ENCODE data around the gene NOX4. TPM values are rescaled to one million over a fixed set of nuclear protein-coding genes. Genes with fewer than 3 reads are reported as not detected.
A peak's percentile ranks its signal among the peaks of the same experiment; 100 is the strongest.
"Not testable (repeated sequence)": the region's sequence is repeated elsewhere in the genome, so short reads cannot be mapped to it uniquely, and the experiment has no call there.

NOX4 gene
- total and polyA plus RNA-seq, 2 experiments from 2014 or later, result 0.74 to 1.1 TPM

GRCh38 chr11:89436071-89436470, 55.1 kb downstream of the NOX4 start:
- DNase-seq (ENCODE audit: low read depth in 1 of 2, low spot score in 1 of 2), result peak; percentile 64 to 67
- no peak for TF ChIP-seq CTCF (IDR thresholded peaks at IDR 0.05; ENCODE audit: low read depth, low read length)
- no peak overlapping the region for H3K27ac ChIP-seq

GRCh38 chr11:89433278-89433677, 57.9 kb downstream of the NOX4 start:
- no peak for DNase-seq (ENCODE audit: low read depth in 1 of 2, low spot score in 1 of 2)
- no peak overlapping the region for H3K27ac ChIP-seq
- no peak overlapping the region for H3K4me3 ChIP-seq
- H3K9me3 ChIP-seq (ENCODE audit: low read depth), result no peaks in the 10 kb centered on the region
- no peaks in the 10 kb centered on the region for H3K27me3 ChIP-seq
- H3K4me1 ChIP-seq (ENCODE audit: low read depth), result peaks cover 8% of the 10 kb centered on the region
- TF ChIP-seq CTCF (IDR thresholded peaks at IDR 0.05; ENCODE audit: low read depth, low read length), result no peak
- no peaks in the 10 kb centered on the region for H3K36me3 ChIP-seq

More at GRCh38 chr11:89436071-89436470, 55.1 kb downstream of the NOX4 start:
- Histone ChIP-seq H3K36me3 (no peaks in the 10 kb centered on the region), H3K27me3 (no peaks in the 10 kb centered on the region), H3K9me3 (ENCODE audit: low read depth) (no peaks in the 10 kb centered on the region), H3K4me3 (no peak overlapping the region), H3K4me1 (ENCODE audit: low read depth) (peaks cover 8% of the 10 kb centered on the region)

- not testable (repeated sequence) for H3K9me3 ChIP-seq (ENCODE audit: low read depth); H3K36me3 ChIP-seq; H3K4me3 ChIP-seq; H3K27me3 ChIP-seq; H3K27ac ChIP-seq; H3K4me1 ChIP-seq (ENCODE audit: low read depth); DNase-seq (ENCODE audit: low read depth in 1 of 2, low spot score in 1 of 2)
These were observed 59.0 kb downstream of the NOX4 start for GRCh38 chr11:89432182-89432581.

GRCh38 chr11:89426501-89426900, 64.7 kb downstream of the NOX4 start:
- not testable (repeated sequence) for H3K4me3 ChIP-seq; H3K27ac ChIP-seq; H3K4me1 ChIP-seq (ENCODE audit: low read depth); H3K27me3 ChIP-seq; H3K9me3 ChIP-seq (ENCODE audit: low read depth); DNase-seq (ENCODE audit: low read depth in 1 of 2, low spot score in 1 of 2); H3K36me3 ChIP-seq

DNA sequence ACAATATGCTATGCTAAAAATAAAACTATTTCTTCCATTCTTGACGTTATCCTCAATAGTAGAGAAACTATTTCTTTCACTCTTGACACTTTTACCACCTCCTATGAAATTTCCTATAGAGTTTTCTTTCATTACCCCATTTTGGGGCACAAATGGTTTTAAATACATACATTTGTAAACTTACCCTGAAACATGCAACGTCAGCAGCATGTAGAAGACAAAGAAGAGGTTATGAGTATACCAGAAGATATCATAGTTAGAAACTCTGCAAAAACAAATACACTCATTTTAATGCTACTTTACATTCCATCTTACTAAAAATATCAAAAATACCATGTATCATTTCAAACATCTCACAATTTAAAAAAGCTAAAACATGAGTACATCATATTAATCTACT, 69.5 kb downstream of the NOX4 start:
- no peak overlapping the region for H3K27ac ChIP-seq
- TF ChIP-seq CTCF (IDR thresholded peaks at IDR 0.05; ENCODE audit: low read depth, low read length), result no peak
- H3K4me3 ChIP-seq, result no peak overlapping the region
- no peaks in the 10 kb centered on the region for H3K4me1 ChIP-seq (ENCODE audit: low read depth)
- no peaks in the 10 kb centered on the region for H3K36me3 ChIP-seq
- H3K9me3 ChIP-seq (ENCODE audit: low read depth), result no peaks in the 10 kb centered on the region
- DNase-seq (ENCODE audit: low read depth in 1 of 2, low spot score in 1 of 2), result no peak
- H3K27me3 ChIP-seq, result no peaks in the 10 kb centered on the region

DNA sequence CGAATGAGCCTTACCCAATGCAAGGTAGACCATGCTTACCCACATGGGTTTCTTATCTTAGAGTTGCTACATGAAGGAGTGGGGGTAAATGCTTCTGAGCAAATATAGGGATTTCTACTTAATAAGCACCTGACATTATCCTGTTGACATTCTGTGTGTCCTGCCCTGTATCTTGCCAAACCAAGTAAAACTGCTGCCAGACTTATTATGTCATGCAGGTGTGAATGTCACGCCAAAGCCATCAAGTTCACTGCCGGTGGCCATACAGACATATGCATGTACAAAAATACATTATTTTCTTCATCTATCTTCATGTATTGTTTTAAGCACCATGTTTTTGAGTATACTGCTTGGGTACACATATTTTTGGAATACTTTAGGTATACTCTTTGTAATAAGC, 70.2 kb downstream of the NOX4 start:
- no peak for DNase-seq (ENCODE audit: low read depth in 1 of 2, low spot score in 1 of 2)
- Histone ChIP-seq H3K4me1 (ENCODE audit: low read depth) (no peaks in the 10 kb centered on the region), H3K27ac (no peak overlapping the region), H3K36me3 (no peaks in the 10 kb centered on the region), H3K4me3 (no peak overlapping the region), H3K27me3 (no peaks in the 10 kb centered on the region), H3K9me3 (ENCODE audit: low read depth) (no peaks in the 10 kb centered on the region)
- no peak for TF ChIP-seq CTCF (IDR thresholded peaks at IDR 0.05; ENCODE audit: low read depth, low read length)

GRCh38 chr11:89416961-89417360, 74.2 kb downstream of the NOX4 start:
- TF ChIP-seq CTCF (IDR thresholded peaks at IDR 0.05; ENCODE audit: low read depth, low read length), result no peak
- H3K36me3 ChIP-seq, result no peaks in the 10 kb centered on the region
- H3K27me3 ChIP-seq, result no peaks in the 10 kb centered on the region
- no peaks in the 10 kb centered on the region for H3K4me1 ChIP-seq (ENCODE audit: low read depth)
- H3K4me3 ChIP-seq, result no peak overlapping the region
- DNase-seq (ENCODE audit: low read depth in 1 of 2, low spot score in 1 of 2), result no peak
- no peaks in the 10 kb centered on the region for H3K9me3 ChIP-seq (ENCODE audit: low read depth)
- H3K27ac ChIP-seq, result no peak overlapping the region

DNA sequence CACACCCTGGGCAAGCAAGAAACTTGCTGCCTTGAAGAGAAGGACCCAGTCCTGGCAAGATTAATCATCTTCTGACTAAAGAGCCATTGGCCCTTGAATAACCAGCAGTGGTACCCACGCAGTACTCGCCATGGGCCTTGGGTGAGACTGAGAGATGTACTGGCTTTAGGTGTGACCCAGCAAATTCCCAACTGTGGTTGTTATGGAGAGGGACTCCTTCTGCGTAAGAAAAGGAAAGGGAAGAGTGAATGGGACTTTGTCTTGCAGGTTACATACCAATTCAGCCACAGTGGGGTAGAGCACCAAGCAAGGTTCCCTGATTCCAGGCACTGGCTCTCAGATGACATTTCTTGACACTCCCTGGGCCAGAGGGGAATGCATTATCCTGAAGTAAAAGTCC, 80.1 kb downstream of the NOX4 start:
- H3K4me1 ChIP-seq (ENCODE audit: low read depth); H3K27me3 ChIP-seq; H3K36me3 ChIP-seq; H3K9me3 ChIP-seq (ENCODE audit: low read depth); H3K4me3 ChIP-seq; H3K27ac ChIP-seq; DNase-seq (ENCODE audit: low read depth in 1 of 2, low spot score in 1 of 2): not testable (repeated sequence)

DNA sequence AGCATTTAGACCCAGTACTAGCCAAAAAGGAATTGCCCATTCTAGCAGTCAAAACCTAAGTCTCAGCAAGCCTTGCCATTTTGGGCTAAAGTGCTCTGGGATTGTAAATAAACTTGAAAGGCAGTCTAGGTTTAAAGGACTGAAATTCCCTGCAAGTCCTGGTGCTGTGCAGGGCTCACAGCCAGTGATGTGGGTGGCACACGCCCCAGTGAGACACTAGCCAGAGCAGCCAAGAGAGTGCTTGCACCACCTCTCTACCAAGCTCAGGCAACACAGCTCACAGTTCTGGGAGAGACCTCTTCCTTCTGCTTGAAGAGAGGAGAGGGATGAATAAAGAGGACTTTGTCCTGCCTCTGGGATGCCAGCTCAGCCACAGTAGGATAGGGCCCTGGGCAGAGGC, 80.5 kb downstream of the NOX4 start:
- H3K4me3 ChIP-seq; H3K27me3 ChIP-seq; H3K36me3 ChIP-seq; DNase-seq (ENCODE audit: low read depth in 1 of 2, low spot score in 1 of 2); H3K4me1 ChIP-seq (ENCODE audit: low read depth); H3K9me3 ChIP-seq (ENCODE audit: low read depth); H3K27ac ChIP-seq: not testable (repeated sequence)

- not testable (repeated sequence) for H3K27me3 ChIP-seq; DNase-seq (ENCODE audit: low read depth in 1 of 2, low spot score in 1 of 2); H3K27ac ChIP-seq; H3K4me1 ChIP-seq (ENCODE audit: low read depth); H3K9me3 ChIP-seq (ENCODE audit: low read depth); H3K4me3 ChIP-seq; H3K36me3 ChIP-seq
These were observed 82.7 kb downstream of the NOX4 start for GRCh38 chr11:89408441-89408840.

All from cardiac muscle cell (in vitro differentiated cells and primary cell).